HG02840 (cell line): ENCODE data around the gene UGT1A8.
"Not testable (repeated sequence)": the region's sequence is repeated elsewhere in the genome, so short reads cannot be mapped to it uniquely, and the experiment has no call there.

Source experiments
- ATAC-seq: cut with Tn5 transposase; IDR thresholded peaks from one replicate; pipeline ENCODE4 v1.9.1; 2021; ENCODE audit warnings: mild to moderate bottlenecking, moderate library complexity, moderate number of reproducible peaks; ENCODE audit not compliant: unreplicated experiment, low FRiP score

UGT1A8 gene

DNA sequence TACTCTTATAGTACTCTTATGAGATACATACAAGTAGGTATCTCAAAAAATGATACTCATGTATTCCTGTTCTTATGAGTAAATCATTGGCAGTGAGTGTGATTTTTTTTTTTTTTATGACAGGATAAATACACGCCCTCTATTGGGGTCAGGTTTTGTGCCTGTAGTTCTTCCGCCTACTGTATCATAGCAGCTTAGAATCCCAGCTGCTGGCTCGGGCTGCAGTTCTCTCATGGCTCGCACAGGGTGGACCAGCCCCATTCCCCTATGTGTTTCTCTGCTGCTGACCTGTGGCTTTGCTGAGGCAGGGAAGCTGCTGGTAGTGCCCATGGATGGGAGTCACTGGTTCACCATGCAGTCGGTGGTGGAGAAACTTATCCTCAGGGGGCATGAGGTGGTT, at the start of gene UGT1A8:
Gene UGT1A8, plus strand, starts transcription at position 158 of the 400 bp plus-strand sequence. Its CDS starts 75 bp downstream, at position 233.
- ATAC-seq, result not testable (repeated sequence)

DNA sequence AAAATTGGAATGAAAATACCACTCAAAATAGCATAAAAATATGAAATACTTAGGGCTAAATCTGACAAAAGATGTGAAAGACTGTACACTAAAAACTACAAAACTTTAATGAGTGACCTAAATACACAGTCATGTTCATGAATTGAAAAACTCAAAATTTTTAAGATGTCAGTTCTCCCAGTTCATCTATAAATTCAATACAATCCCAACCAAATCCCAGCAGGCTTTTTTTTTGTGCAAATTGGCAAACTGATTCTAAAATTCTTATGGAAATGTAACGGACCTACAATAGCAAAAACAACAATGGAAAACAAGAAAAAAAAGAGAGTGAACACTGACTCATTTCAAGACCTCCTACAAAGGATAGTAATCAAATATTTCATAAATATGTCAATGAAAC, 46.4 kb upstream of the UGT1A8 start:
- ATAC-seq, result no peak

DNA sequence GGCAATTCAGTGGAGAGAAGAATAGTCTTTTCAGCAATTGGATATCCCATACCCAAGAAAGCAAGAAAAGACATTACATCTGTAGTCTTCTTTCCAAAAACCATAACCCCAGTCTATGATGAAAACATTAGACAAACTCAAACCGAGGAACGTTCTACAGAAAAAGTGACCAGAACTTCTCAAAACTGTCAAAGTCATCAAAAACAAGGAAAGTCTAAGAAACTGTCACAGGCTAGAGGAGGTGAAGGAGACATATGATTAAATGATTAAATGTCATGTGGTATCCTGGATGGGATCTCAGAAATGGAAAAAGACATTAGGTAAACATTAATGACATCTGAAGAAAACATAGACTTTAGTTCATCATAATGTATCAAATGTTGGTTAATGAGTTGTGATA, 46.0 kb upstream of the UGT1A8 start:
- ATAC-seq, result no peak

DNA sequence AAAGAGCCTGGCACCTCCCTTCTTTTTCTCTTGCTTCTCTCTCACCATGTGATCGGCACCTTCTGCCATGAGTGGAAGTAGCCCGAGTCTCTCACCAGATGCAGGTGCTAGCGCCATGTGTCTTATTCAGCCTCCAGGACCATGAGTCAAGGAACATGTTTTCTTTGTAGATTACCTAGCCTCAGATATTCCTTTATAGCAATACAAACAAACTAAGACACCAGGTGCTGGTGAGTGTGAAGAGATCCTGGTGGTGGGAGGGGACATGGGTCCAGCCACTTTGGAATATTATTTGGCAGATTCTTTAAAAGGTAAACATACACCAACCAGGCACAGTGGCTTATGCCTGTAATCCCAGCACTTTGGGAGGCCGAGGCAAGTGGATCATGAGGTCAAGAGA, 45.0 kb upstream of the UGT1A8 start:
- no peak for ATAC-seq

DNA sequence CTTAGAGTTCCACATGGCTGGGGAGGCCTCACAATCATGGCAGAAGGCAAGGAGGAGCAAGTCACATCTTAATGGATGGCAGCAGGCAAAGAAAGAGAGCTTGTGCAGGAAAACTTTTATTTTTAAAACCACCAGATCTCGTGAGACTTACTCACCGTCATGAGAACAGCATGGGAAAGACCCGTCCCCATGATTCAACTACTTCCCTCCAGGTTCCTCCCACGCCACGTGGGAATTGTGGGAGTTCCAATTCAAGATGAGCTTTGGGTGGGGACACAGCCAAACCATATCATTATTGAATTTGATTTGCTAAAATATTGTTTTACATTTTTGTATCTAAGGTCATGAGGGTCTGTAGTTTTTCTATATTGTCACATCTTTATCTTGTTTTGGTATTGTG, 40.1 kb upstream of the UGT1A8 start:
- not testable (repeated sequence) for ATAC-seq

DNA sequence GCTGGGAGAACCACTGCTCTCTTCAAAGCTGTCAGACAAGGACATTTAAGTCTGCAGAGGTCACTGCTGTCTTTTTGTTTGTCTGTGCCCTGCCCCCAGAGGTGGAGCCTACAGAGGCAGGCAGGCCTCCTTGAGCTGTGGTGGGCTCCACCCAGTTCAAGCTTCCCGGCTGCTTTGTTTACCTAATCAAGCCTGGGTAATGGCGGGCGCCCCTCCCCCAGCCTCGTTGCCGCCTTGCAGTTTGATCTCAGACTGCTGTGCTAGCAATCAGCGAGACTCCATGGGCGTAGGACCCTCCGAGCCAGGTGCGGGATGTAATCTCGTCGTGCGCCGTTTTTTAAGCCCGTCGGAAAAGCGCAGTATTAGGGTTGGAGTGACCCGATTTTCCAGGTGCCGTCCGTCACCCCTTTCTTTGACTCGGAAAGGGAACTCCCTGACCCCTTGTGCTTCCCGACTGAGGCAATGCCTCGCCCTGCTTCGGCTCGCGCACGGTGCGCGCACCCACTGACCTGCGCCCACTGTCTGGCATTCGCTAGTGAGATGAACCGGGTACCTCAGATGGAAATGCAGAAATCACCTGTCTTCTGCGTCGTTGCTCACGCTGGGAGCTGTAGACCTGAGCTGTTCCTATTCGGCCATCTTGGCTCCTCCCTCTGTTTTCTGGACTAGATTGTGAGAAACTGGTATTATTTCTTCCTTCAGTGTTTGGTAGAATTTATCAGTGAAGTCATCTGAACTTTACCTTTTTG, 34.0 kb upstream of the UGT1A8 start:
- ATAC-seq, result not testable (repeated sequence)

DNA sequence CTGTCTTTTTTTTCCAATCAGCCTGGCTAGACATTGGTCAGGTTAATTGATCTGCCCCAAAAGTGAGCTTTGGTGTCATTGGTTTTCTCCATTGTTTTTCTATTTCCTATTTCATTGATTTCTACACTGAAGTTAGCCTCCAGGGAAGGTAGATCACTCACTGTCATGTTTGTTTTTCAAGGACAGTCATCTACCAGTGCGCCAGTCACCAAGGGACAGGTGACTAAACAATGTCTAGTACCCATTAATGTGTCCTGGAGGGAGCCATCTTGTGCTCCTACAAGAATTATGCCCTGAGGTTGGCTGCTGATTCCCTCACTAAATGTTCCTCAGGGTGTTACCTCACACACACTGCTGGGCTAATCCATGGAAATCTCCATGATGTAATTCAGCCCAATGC, 33.2 kb upstream of the UGT1A8 start:
- no peak for ATAC-seq

DNA sequence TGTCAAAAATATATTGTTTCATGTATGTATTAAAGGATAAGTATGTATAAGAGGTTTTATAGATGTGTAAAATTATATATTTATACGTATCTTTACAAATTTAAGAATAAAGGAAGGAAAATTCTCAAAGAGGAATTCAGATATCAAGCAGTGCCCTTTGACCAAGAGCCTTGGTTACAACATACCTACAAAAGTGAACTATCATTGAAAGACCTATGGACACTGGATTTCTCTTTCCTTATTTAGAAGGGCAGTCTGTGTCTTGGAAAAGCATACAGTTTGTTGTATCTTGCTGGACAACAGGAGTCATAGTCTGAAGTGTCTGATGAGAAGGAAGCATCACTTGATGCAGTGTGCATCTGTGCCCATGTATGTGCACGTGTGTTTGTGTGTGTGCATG, 29.0 kb upstream of the UGT1A8 start:
- ATAC-seq, result no peak

DNA sequence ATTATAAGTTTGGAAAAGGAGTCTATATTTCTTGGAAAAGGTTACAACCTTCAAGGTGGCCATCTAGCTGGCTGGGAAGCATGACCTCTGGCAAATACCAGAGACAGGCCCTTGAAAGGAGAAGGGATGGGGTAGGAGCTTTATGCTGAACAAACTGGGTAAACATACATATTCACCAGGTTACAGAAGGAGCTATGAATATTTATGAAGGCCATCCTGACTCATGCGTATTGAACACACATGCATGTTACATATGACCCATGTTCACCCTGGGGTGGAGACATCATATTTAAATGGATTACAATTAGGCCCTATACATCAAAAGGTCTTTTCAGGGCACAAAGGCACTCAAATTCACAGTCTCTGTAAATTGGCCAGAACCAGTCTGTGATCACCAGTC, 24.7 kb upstream of the UGT1A8 start:
- ATAC-seq, result not testable (repeated sequence)

DNA sequence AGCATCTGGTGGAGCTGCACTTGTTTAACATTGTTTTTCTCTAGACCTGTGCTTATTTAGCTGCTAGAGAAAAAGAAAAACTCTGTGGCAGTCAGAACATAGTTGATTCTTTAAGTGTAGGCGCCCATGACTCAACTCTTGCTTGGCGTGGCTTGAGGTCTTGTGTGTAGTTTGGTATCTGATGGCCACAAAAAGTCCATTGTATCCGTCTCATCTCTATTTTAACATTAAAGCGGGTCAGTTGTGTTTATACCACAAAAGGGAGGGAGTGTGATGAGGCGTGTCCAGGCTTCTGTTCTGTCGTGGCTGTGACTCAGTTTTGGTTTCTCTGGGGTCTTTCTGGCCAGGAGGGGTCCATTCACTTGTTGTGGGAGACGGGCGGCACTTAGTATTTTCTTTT, 24.2 kb upstream of the UGT1A8 start:
- no peak for ATAC-seq

DNA sequence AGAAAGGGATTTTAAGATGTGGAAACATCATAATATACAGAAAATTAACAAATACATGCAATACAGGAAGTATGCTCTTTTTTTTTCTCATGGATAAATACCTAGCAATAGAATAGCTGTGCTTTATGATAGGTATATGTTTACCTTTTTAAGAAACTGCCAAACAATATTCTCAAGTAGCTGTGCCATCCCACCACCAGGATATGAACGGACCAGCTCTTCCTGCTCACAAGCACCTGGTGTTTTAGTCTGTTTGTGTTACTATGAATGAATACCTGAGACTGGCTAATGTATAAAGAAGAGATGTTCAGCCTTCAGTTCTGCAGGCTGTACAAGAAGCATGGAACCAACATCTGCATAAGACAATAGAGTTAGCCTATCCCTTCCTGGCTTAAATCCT, 19.9 kb upstream of the UGT1A8 start:
- no peak for ATAC-seq

DNA sequence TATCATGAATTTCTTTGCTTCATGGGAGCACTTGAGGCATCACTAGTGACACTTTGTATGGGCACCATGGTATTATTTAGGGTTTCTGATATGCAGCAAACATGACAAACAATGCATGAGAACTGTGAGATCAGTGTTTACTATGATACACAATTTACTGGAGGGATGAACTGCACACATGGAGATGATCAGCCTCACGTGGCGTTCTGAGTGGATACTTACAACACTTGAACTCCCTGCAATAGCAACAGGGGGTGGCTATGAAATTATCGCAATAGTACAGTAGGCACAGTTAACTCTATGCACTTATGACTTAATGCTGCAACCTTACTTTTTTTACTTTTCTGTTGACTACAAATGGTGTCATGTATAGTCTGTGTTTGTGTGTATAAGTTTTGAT, 18.5 kb upstream of the UGT1A8 start:
- no peak for ATAC-seq

DNA sequence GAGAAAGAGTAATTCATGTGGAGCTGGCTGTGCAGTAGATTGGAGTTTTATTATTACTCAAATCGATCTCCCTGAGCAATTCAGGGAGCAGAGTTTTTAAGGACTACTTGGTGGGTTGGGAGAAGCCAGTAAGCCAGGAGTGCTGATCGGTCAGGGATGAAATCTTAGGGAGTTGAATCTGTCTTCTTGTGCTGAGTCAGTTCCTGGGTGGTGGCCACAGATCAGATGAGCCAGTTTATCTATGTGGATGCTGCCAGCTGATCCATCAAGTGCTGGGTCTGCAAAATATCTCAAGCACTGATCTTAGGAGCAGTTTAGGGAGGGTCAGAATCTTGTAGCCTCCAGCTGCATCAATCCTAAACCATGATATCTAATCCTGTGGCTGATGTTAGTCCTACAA, 17.0 kb upstream of the UGT1A8 start:
- ATAC-seq, result no peak

DNA sequence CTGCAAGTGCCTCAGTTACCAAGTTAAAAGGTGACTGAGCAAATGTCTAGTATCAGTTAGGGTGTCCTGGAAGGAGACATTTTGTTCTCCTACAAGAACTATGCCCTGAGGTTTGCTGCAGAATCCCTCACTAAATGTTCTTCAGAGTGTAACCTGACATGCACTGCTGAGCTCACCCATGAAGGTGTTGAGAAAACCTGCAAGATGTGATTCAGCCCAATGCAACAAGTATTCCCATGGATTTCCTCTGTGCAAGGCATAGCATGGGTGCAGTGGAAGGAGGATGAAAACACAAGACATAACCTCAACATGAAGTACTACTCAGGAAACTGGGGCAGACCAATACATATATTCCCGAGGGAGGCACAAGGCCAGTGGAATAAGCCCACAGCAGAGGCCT, 15.4 kb upstream of the UGT1A8 start:
- no peak for ATAC-seq

DNA sequence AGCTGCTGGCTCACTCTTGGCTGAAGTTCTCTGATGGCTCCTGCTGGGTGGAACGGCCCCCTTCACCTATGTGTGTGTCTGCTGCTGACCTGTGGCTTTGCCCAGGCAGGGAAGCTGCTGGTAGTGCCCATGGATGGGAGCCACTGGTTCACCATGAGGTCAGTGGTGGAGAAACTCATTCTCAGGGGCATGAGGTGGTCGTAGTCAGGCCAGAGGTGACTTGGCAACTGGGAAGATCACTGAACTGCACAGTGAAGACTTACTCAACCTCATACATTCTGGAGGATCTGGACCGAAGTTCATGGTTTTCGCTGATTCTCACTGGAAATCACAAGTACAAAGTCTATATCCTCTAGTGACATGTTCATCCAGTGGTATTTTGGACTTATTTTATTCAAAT, 13.9 kb upstream of the UGT1A8 start:
- no peak for ATAC-seq

DNA sequence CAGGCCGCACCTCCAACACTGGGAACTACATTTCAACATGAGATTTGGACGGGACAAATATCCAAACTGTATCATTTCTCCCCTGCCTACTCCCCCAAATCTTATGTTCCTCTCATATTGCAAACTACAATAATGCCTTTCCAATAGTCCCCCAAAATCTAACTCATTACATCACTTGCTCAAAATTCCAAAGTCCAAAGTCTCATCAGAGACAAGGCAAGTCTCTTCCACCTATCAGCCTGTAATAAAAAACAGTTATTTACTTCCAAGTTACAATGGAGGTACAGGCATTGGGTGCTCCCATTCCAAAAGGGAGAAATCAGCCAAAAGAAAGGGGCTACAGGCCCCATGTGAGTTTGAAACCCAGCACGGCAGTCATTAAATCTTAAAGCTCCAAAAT, 12.6 kb upstream of the UGT1A8 start:
- no peak for ATAC-seq

DNA sequence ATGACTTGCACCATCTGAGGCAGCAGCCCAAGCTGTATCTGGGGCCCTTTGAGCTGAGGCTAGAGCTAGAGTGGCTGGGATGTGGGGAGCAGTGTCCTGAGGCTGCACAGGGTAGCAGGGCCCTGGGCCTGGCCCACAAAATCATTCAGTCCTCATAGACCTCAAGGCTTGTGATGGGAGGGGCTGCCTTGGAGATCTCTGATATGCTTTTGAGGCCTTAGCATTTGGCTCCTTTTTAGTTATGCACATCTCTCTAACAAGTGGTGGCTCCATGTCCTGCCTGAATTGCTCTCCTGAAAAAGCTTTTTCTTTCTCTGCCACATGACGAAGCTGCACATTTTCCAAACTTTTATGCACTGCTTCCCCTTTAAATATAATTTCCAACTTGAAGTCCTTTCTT, 11.8 kb upstream of the UGT1A8 start:
- no peak for ATAC-seq

DNA sequence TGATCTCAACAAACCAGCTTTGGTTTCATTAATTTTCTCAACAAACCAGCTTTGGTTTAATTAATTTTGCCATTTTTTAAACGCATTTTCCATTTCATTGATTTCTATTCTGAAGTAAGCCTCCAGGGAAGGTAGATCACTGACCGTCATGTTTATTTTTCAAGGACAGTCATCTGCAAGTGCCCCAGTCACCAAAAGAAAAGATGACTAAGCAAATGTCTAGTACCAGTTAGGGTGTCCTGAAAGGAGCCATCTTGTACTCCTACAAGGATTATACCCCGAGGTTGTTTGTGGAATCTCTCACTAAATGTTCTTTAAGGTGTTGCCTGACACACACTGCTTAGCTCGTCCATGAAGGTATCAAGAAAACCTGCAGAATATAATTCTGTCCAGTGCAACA, 6.1 kb upstream of the UGT1A8 start:
- ATAC-seq, result no peak

DNA sequence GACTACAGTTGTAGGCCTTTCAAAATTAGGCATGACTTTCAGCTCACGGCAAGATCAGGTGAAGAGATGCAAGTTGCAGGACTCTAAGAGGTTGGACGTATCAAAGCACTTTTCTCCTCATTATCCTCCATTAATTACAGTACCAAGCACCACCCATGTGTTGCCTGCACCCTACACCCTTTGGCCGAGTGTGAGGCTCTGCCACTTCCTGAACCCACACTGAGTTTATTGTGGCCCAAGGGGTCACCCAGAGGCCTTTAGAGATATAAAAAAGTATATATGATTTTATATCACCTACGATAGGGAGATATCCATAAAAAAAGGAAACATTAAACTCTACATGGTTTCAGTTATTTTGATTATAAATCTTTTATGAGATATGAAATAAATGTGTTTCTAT, 2.8 kb downstream of the UGT1A8 start:
- no peak for ATAC-seq

DNA sequence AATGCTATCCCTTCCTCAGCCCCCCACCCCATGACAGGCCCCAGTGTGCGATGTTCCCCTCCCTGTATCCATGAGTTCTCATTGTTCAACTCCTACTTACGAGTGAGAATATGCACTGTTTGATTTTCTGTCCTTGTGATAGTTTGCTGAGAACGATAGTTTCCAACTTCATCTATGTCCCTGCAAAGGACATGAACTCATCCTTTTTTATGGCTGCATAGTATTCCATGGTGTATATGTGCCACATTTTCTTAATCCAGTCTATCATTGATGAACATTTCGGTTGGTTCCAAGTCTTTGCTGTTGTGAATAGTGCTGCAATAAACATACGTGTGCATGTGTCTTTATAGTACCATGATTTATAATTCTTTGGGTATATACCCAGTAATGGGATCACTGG, 4.4 kb downstream of the UGT1A8 start:
- not testable (repeated sequence) for ATAC-seq

DNA sequence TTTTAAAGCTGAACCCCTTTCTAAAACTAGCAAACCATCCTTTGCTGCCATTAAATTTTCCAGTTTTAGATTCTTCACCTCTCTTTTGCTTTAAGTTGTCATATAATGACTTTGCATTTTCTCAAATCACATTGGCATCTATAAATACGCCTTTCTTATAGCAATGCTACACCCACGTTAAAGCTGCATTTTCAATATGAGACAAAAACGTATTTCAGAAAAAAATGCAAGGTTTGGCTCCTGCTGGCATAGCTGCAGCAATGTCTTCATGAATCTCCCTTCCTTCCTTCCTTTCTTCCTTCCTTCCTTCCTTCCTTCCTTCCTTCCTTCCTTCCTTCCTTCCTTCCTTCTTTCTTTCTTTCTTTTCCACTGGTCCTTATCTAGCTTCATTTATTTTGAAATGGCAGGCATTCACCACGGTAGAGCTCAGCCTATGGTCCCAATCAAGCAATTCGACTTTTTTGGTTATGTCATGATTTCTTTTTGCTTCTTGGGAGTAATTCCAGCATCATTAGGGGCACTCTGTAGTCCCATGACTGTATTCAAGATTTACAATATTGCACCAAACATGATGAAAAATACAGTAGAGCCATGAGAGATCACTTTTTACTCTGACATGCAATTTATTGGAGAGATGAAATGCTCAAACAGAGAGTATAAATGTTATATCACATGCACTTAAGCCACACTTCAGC, 10.0 kb downstream of the UGT1A8 start:
- ATAC-seq, result no peak

DNA sequence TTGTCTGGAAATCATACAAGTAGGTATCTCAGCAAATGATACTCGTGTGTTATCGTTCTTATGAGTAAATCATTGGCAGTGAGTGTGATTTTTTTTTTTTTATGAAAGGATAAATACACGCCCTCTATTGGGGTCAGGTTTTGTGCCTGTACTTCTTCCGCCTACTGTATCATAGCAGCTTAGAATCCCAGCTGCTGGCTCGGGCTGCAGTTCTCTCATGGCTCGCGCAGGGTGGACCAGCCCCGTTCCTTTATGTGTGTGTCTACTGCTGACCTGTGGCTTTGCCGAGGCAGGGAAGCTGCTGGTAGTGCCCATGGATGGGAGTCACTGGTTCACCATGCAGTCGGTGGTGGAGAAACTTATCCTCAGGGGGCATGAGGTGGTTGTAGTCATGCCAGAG, 18.9 kb downstream of the UGT1A8 start, which contains the start of gene UGT1A10:
Gene UGT1A10, plus strand, starts transcription at position 143 of the 400 bp plus-strand sequence. Its CDS starts 75 bp downstream, at position 218.
- ATAC-seq, result not testable (repeated sequence)
